LNCAP (cell line): Measurements from ENCODE around the gene CIBAR2.

Experiments used
- CTCF ChIP-seq: fragments of 450-650 bp; IDR thresholded peaks from 2 replicates; pipeline ENCODE4 v1.5.1; 2017; ENCODE audit warnings: mild to moderate bottlenecking

The CIBAR2 gene

GRCh38 chr16:85082173-85083050 lies 29.9 kb downstream of the CIBAR2 start:
- no peak for TF ChIP-seq CTCF

- TF ChIP-seq CTCF, result no peak
Observed at GRCh38 chr16:85081765-85082164, 30.5 kb downstream of the CIBAR2 start.

- TF ChIP-seq CTCF, result no peak
Observed at GRCh38 chr16:85081038-85081437, 31.2 kb downstream of the CIBAR2 start.

GRCh38 chr16:85079785-85080570 lies 32.3 kb downstream of the CIBAR2 start:
- TF ChIP-seq CTCF, result no peak

GRCh38 chr16:85078952-85079351 lies 33.3 kb downstream of the CIBAR2 start:
- TF ChIP-seq CTCF, result no peak

GRCh38 chr16:85078226-85078625 lies 34.0 kb downstream of the CIBAR2 start:
- TF ChIP-seq CTCF, result no peak

- no peak for TF ChIP-seq CTCF
Observed at GRCh38 chr16:85077576-85078125, 34.6 kb downstream of the CIBAR2 start.
